Hematopoietic multipotent progenitor cell (in vitro differentiated cells): Measurements from ENCODE around the gene ALG5. TPM values are rescaled to one million over a fixed set of nuclear protein-coding genes. Genes with fewer than 3 reads are reported as not detected.

Experiments used
- DNase-seq, 3 donors: peaks; one replicate each; pipeline ENCODE4 v3.0.0-alpha.2; 2011 to 2015; ENCODE audit warnings: low read depth in 2 of 3, low spot score in 2 of 3
- total RNA-seq: library from RNA; depleted of rRNA; stranded (reverse); fragments of >200 nt; gene quantifications from one replicate; pipeline ENCODE4 v1.2.3, GENCODE V29; 2012

ALG5 gene
- total RNA-seq, 1 donor = 11.6 TPM

GRCh38 chr13:36918246-36919131, 80.7 kb downstream of the ALG5 start:
- peak in 1 of 3 donors; percentile 11 for DNase-seq

DNA sequence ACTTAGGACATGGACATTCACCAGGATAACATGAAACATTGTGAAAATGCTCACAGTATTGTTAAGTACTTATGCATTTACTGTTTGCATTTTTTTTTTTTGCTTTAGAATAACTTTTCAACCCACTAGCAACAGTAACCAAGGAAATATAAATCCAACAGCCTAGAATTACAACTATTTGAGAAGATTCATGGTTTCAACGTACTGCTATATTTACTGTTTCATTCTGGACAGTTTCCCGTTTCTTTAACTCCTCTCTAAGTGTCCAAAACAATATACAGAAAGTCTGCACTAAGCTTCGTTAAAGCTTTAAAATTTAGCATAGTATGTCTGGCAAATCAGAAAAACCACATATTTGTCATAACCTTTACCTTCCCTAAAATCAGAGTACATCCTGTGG, 81.8 kb downstream of the ALG5 start:
- DNase-seq = no peak

- no peak for DNase-seq
These were observed 83.1 kb downstream of the ALG5 start for GRCh38 chr13:36915896-36916640.

DNA sequence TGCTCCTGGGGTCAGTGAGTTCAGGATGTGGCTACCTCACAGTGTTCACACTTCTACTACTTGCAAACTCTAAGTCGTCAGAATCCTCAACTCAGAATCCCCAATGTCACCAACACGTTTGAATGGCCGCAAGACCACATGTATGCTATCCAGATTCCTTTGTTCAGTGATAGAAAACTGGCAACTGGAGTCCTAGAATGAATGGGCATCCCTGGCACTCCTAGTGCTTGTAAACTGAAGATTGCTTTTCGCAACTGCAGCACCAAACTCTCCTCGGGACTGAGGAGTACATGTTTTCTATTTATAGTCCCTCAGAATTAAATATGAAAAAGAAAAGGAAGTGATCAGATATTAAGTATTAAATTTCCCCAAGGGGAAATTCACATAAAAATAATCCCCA, 84.0 kb downstream of the ALG5 start:
- no peak for DNase-seq

- DNase-seq = no peak
These were observed 84.5 kb downstream of the ALG5 start for GRCh38 chr13:36914648-36915047.

DNA sequence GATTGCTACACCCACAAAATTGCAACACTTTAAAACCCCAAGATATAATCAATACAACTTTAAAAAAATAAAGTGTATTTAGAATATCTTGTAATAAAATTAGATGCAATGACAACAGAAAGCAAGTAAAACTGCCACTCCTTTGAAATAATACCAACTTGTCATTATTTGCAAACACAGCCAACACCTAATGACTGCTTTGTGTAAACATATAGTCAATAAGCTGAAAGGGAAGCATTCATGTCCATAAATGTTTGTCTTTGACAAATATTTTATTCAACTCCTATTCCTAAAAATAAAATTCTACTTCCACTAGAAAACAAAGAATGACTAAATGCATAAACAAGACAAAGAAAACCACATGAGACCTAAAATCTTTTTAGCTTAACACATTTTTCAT, 85.7 kb downstream of the ALG5 start:
- DNase-seq = no peak

DNA sequence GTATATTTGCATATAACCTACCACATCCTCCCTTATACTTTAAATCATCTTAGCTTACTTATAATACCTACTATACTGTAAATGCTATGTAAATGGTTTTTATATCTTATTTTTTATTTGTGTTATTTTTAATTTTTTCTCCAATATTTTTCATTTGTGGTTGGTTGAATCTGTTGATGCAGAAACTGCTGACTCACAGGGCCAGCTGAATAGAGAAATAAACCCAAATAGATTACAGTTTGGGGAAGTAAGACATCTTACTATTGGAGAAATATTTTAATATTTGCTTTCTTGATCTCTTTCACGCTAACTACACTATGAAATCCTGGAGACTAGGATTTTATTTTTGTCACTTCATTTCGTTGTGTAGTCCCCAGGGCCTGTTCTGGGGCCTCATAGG, 86.2 kb downstream of the ALG5 start:
- DNase-seq = no peak

DNA sequence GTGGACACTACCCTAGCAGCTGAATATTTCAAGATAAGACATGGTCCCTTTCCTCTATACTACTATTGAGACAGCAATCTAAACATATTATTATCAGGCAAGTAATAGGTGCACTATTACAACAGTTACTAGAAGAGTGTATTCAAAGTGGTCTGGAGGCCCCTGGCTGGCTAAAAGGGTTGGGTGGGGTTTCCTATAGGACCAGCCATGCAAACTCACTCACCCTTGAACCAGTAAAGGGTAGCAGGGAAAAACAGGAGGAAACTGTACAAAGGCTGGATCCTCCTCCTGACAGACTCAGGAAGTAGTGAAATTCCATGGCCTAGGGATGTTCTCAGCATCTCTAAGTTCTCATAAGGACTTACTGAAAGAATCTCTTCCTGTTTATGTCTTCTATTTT, 86.8 kb downstream of the ALG5 start:
- no peak for DNase-seq

GRCh38 chr13:36910545-36910944, 88.6 kb downstream of the ALG5 start:
- DNase-seq = no peak

DNA sequence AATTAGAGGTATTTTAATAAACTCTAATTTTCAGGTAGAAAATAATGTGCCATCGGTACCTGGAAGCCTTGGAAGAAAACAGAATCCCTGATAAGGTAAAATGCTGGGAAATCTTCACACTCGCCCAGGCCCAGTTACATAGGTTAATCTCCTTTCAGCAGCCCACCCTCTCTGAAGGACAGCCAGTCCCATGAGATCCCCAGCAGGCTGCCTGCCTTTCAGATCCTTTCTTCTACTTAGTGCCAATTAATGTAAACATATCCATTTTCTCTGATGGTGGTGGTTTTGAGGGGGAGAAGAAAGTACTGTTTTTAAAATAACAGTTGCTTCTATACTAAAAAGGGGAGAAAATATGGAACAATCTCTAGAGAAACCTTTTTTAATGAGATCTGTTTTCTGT, 91.3 kb downstream of the ALG5 start:
- no peak for DNase-seq

GRCh38 chr13:36907266-36907665, 91.9 kb downstream of the ALG5 start:
- DNase-seq = no peak

DNA sequence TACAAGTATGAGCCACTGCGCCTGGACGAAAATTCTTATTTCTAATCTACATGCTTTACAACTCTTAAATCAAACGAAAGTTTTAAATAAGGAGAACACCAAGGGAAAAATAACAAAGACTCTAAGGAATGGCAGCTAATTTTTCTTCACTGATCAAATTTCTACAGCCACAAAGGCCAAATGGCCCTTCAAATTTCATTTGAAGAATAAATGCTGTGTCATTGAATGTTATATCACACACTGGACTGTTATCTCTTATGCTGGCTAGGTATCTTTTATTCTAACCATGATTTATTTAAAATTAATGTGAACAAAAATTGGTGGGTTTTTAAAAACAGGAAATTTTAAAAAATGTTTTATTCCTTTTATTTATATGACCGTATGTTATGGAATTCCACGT, 93.2 kb downstream of the ALG5 start:
- DNase-seq = no peak

GRCh38 chr13:36903925-36904595, 95.1 kb downstream of the ALG5 start:
- DNase-seq = no peak

Other genes starting within 250 kb of the ALG5 start
- gene RFXAP, start 180.1 kb downstream of the ALG5 start, total RNA-seq = 2.4 TPM
- gene SMAD9, start 79.1 kb downstream of the ALG5 start, total RNA-seq = under 0.01 TPM
- 12.9 TPM for gene EXOSC8, start 1.4 kb upstream of the ALG5 start, total RNA-seq
- 26.9 TPM for gene SUPT20H, start 60.3 kb upstream of the ALG5 start, total RNA-seq
- not detected for gene CSNK1A1L, start 106.3 kb upstream of the ALG5 start, total RNA-seq